Choroid plexus epithelial cell (primary cell): ENCODE measurements around the gene NANOS3.

Experiments used
- DNase-seq: peaks from one replicate; pipeline ENCODE4 v3.0.0-alpha.2; 2010; ENCODE audit warnings: low read depth
- H3K4me3 ChIP-seq: 2 replicates; pipeline ENCODE4 v1.5.1; 2011; ENCODE audit warnings: low read depth, mild to moderate bottlenecking, control low read depth, low read length, moderate library complexity
- TF ChIP-seq, protein P1 (sequence below): conservative IDR thresholded peaks from 2 replicates; pipeline ENCODE4 v1.5.1; 2011; ENCODE audit warnings: low read depth, mild to moderate bottlenecking, control low read depth, inconsistent platforms, low read length, moderate library complexity

NANOS3 gene

DNA sequence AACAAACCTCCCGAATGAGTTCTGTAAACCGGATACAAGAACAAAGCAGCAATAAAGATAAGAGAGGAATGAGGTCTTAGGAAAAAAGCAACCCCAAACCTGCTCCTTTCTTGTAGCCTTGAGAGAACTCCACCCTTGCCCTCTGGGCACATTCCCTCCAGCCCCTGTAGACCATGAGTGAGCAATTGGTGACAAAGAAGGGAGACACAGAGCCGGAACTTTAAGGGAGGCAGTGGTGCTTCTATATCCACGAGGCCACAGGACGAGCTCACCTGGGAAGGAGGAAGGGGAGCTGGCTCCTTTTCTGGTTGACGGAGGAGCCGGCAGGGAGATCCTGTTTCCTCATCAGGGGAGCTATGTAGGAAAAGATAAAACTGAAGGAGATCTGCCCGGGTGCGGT lies 15.9 kb downstream of the NANOS3 start:
- DNase-seq = no peak
- TF ChIP-seq, protein P1, sequence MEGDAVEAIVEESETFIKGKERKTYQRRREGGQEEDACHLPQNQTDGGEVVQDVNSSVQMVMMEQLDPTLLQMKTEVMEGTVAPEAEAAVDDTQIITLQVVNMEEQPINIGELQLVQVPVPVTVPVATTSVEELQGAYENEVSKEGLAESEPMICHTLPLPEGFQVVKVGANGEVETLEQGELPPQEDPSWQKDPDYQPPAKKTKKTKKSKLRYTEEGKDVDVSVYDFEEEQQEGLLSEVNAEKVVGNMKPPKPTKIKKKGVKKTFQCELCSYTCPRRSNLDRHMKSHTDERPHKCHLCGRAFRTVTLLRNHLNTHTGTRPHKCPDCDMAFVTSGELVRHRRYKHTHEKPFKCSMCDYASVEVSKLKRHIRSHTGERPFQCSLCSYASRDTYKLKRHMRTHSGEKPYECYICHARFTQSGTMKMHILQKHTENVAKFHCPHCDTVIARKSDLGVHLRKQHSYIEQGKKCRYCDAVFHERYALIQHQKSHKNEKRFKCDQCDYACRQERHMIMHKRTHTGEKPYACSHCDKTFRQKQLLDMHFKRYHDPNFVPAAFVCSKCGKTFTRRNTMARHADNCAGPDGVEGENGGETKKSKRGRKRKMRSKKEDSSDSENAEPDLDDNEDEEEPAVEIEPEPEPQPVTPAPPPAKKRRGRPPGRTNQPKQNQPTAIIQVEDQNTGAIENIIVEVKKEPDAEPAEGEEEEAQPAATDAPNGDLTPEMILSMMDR = no peak
- H3K4me3 ChIP-seq = no peak overlapping the region

GRCh38 chr19:13894552-13894951 lies 17.6 kb downstream of the NANOS3 start:
- DNase-seq = no peak
- H3K4me3 ChIP-seq = no peak overlapping the region
- TF ChIP-seq, protein P1 = no peak

GRCh38 chr19:13896227-13896626 lies 19.3 kb downstream of the NANOS3 start:
- DNase-seq = no peak
- TF ChIP-seq, protein P1 = no peak
- H3K4me3 ChIP-seq = no peak overlapping the region

DNA sequence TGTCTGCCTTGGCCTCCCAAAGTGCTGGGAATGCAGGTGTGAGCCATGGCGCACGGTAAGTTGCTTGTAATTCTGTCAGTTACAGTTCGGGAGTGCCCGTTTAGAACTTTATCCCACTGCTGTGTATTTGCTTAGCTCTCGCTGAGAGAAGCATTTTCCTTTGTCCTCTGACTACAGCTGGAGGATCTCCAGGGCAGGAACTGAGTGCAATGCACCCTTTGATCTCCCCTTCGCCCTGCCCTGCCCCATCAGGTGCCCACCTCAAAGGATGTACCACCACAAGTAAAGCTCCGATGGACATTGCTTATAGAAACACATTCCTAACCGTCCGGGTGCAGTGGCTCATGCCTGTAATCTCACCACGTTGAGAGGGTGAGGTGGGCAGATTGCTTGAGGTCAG lies 22.5 kb downstream of the NANOS3 start:
- TF ChIP-seq, protein P1 = no peak
- no peak overlapping the region for H3K4me3 ChIP-seq
- DNase-seq = no peak

DNA sequence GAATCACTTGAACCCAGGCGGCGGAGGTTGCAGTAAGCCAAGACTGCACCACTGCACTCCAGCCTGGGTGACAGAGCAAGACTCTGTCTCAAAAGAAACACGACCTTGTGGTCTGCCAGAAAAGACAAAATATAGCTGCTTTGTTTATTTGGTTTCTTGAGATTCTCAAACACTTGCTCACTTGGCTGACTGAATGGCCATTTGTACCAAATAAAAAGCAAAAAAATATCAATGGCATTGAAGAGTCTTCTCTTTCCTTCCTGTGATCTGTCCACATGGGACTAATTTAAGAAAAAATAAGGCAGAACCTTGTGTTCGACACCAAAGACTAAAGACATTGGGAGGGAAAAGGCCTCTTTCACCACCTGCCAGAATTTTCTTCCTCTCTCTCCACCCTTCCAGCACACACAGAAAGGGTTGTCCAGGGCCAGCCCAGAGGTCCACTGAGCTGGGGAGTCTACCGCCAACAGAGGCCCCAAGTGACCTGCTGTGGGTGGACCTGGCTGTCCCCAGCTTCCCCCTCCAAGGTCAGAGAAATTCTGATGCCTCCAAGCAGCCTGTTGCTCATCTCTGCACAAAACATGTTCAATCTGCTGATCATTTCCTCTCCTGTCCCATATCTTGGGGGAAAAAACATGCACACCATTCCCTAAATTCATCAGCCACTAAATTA lies 23.1 kb downstream of the NANOS3 start:
- DNase-seq = no peak
- H3K4me3 ChIP-seq = no peak overlapping the region
- TF ChIP-seq, protein P1 = no peak

DNA sequence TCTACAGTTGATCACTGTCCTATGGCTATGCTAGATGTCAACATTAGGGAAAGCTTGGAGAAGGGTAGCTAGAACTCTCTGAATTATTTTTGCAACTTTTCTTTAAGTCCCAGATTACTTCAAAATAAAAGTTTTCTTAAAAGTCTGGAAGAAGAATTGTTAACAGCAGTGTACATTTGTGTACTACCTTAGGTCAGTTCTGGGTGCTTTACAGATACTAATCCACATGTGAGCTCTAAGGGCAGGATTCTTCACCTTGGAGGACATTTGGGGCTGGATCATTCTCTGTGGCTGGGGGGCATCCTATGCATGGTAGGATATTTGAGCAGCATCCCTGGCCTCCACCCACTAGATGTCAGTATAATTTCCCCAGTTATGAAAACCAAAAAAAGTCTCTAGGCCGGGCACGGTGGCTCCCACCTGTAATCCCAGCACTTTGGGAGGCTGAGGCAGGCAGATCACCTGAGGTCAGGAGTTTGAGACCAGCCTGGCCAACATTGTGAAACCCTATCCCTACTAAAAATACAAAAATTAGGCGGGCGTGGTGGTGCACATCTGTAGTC lies 26.1 kb downstream of the NANOS3 start:
- TF ChIP-seq, protein P1 = peak; percentile 63
- no peak overlapping the region for H3K4me3 ChIP-seq
- DNase-seq = peak; percentile 29
